Endodermal cell (in vitro differentiated cells): Measurements from ENCODE around the gene OVCH2. TPM values are rescaled to one million over a fixed set of nuclear protein-coding genes. Genes with fewer than 3 reads are reported as not detected.
"Not testable (repeated sequence)": the region's sequence is repeated elsewhere in the genome, so short reads cannot be mapped to it uniquely, and the experiment has no call there.

Experiments
- DNase-seq: peaks from one replicate; pipeline ENCODE4 v3.0.0-alpha.2; 2017
- H3K27ac ChIP-seq: 2 replicates; pipeline ENCODE4 v1.5.1; 2013; ENCODE audit warnings: mild to moderate bottlenecking, low read depth, low read length, moderate library complexity
- H3K27me3 ChIP-seq: 2 replicates; pipeline ENCODE4 v1.6.1; 2013; ENCODE audit warnings: mild to moderate bottlenecking, low read length, moderate library complexity; ENCODE audit not compliant: insufficient read depth, control insufficient read depth, poor library complexity, severe bottlenecking
- H3K36me3 ChIP-seq: 2 replicates; pipeline ENCODE4 v1.7.0; 2013; ENCODE audit warnings: mild to moderate bottlenecking, low read length, moderate library complexity; ENCODE audit not compliant: control insufficient read depth, insufficient read depth
- H3K4me1 ChIP-seq: one replicate; pipeline ENCODE4 v1.7.0; 2013; ENCODE audit warnings: low read length; ENCODE audit not compliant: control insufficient read depth, insufficient read depth
- H3K4me3 ChIP-seq: 2 replicates; pipeline ENCODE4 v1.5.1; 2013; ENCODE audit warnings: mild to moderate bottlenecking, low read length, moderate library complexity
- H3K9ac ChIP-seq: 2 replicates; pipeline ENCODE4 v1.6.1; 2013; ENCODE audit warnings: mild to moderate bottlenecking, low read length, moderate library complexity; ENCODE audit not compliant: poor library complexity, severe bottlenecking; ENCODE audit errors: extremely low read depth
- H3K9me3 ChIP-seq: 2 replicates; pipeline ENCODE4 v1.6.1; 2013; ENCODE audit warnings: mild to moderate bottlenecking, low read length, moderate library complexity; ENCODE audit not compliant: control insufficient read depth
- H3K27ac Mint-ChIP-seq: 2 replicates; pipeline ENCODE4 v1.8.0; 2020; ENCODE audit warnings: mixed read lengths
- H3K27me3 Mint-ChIP-seq: 2 replicates; pipeline ENCODE4 v1.8.0; 2021; ENCODE audit warnings: mild to moderate bottlenecking, mixed read lengths; ENCODE audit not compliant: insufficient read depth
- H3K36me3 Mint-ChIP-seq: 2 replicates; pipeline ENCODE4 v1.8.0; 2020; ENCODE audit warnings: low read depth, mixed read lengths
- H3K4me1 Mint-ChIP-seq: 2 replicates; pipeline ENCODE4 v1.8.0; 2020; ENCODE audit warnings: mixed read lengths
- H3K4me3 Mint-ChIP-seq: 2 replicates; pipeline ENCODE4 v1.8.0; 2020; ENCODE audit warnings: mild to moderate bottlenecking, moderate library complexity, mixed read lengths
- H3K9me3 Mint-ChIP-seq: 2 replicates; pipeline ENCODE4 v1.8.0; 2020; ENCODE audit warnings: mild to moderate bottlenecking, mixed read lengths
- CTCF ChIP-seq: fragments of 200-600 bp; sonication (generic); conservative IDR thresholded peaks from 2 replicates; pipeline ENCODE4 v1.5.0; 2021; ENCODE audit warnings: antibody characterized with exemption, mild to moderate bottlenecking
- WGBS, 2 experiments: methylation state at CpG; one replicate each; pipeline versions ENCODE4 v1.1.5 to v1.1.7; 2013; ENCODE audit warnings: missing lambda C conversion rate in 2 of 2, mixed read lengths in 1 of 2; ENCODE audit not compliant: insufficient coverage in 1 of 2, insufficient read length in 1 of 2; 5-methylcytosine and 5-hydroxymethylcytosine counted together
- total RNA-seq, 2 donors: library from RNA; stranded (reverse); fragmentation: NEBNext Ultra II Directional in 1 of 2; extraction: Animal tissue kit (Norgen Biotek cat#: 25700) in 1 of 2; gene quantifications; 2 replicates in 1 of 2; 3 replicates in 1 of 2; pipeline ENCODE4 v1.2.1, GENCODE V29; 2021

OVCH2 gene
- total RNA-seq, 2 donors from 2014 or later, result 8.2 to 30.1 TPM

DNA sequence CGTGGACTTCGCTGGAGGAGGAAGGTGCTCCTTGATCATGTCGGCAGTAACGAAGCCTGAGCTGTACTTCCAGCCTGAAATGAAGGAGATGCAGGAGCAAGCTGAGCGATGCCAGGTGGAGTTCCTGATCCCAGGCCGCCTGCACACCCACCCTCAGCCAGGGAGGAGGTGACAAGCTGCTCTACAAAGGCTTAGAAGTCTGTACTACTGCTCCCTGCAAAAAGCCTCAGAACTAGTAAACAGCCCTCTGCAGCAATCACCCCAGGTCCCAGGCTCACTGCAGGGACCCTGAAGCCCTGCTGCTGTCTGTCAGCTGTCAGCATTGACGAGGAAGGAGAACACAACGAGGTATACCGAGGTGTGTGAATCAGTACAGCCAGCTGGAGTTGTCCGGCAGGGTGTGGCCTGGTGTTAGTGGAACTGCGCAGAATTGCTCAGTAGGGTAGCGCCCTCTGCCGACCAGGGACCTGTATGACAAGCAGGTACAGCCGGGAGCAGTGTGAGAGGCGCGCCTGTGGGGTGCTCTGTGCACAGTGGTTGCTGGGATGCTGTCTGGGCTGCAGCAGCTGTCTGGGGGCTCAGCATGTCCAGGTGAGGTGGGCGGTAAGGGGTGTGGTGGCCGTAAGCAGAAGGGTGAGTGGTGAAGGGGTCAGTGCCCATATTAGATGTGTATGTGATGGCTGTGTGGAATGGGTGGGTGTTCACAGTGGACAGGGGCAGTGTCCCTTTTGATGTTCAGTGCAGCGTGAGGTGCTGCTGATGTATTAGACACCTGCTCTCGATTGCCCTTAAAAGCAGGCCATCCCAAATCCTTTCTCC lies 40.6 kb downstream of the OVCH2 start:
- H3K27ac Mint-ChIP-seq, result peak overlapping the region; percentile 76
- no peak overlapping the region for H3K27ac ChIP-seq
- H3K4me1 ChIP-seq, result peaks cover 7% of the 10 kb centered on the region
- WGBS, 2 experiments, result 68 to 81% methylated on average over 6 to 20 of the region's 20 CpGs
- peaks cover 85% of the 10 kb centered on the region for H3K36me3 Mint-ChIP-seq
- peaks cover 21% of the 10 kb centered on the region for H3K4me1 Mint-ChIP-seq
- H3K4me3 Mint-ChIP-seq, result no peak overlapping the region
- H3K9me3 Mint-ChIP-seq, result peaks cover 26% of the 10 kb centered on the region
- no peaks in the 10 kb centered on the region for H3K27me3 ChIP-seq
- H3K36me3 ChIP-seq, result peaks cover 61% of the 10 kb centered on the region
- peak; percentile 93 for DNase-seq
- no peak overlapping the region for H3K9ac ChIP-seq
- no peak overlapping the region for H3K4me3 ChIP-seq
- peaks cover 12% of the 10 kb centered on the region for H3K9me3 ChIP-seq
- no peaks in the 10 kb centered on the region for H3K27me3 Mint-ChIP-seq
- peak; percentile 89 for TF ChIP-seq CTCF

DNA sequence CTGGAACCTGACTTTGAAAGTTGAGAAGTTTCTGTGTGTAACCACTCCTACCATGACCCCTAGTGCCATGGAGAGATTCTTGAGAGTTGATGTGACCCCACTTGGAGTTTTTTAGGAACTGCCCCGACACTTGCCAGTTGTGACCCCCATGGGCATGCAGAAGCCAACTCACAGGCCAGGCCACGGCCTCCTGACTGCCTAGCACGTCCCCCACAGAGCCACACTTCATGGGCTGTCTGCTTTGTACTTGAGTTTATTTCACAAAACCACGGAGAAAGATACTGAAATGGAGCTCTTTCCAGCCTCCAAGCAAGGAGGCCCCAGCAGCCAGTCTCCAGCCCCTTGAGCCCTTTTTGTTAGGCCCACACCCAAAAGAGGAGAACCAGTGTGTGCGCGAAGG lies 41.4 kb downstream of the OVCH2 start:
- WGBS, 2 experiments, result 95 to 96% methylated on average over 3 to 6 of the region's 6 CpGs
- H3K27me3 Mint-ChIP-seq, result no peaks in the 10 kb centered on the region
- H3K36me3 ChIP-seq, result peaks cover 59% of the 10 kb centered on the region
- peaks cover 80% of the 10 kb centered on the region for H3K36me3 Mint-ChIP-seq
- peaks cover 12% of the 10 kb centered on the region for H3K9me3 ChIP-seq
- no peak overlapping the region for H3K9ac ChIP-seq
- no peak for TF ChIP-seq CTCF
- no peak overlapping the region for H3K4me3 ChIP-seq
- no peak for DNase-seq
- no peaks in the 10 kb centered on the region for H3K27me3 ChIP-seq
- peaks cover 26% of the 10 kb centered on the region for H3K9me3 Mint-ChIP-seq
- peaks cover 7% of the 10 kb centered on the region for H3K4me1 ChIP-seq
- H3K27ac ChIP-seq, result no peak overlapping the region
- peaks cover 21% of the 10 kb centered on the region for H3K4me1 Mint-ChIP-seq
- H3K27ac Mint-ChIP-seq, result no peak overlapping the region
- H3K4me3 Mint-ChIP-seq, result no peak overlapping the region

GRCh38 chr11:7663531-7663930 lies 42.7 kb downstream of the OVCH2 start:
- peaks cover 12% of the 10 kb centered on the region for H3K4me1 Mint-ChIP-seq
- H3K4me3 ChIP-seq, H3K27me3 ChIP-seq, H3K27ac ChIP-seq, H3K27ac Mint-ChIP-seq, H3K27me3 Mint-ChIP-seq, H3K4me3 Mint-ChIP-seq, DNase-seq, H3K9ac ChIP-seq, H3K4me1 ChIP-seq: not testable (repeated sequence)
- peaks cover 26% of the 10 kb centered on the region for H3K9me3 Mint-ChIP-seq
- H3K36me3 ChIP-seq, result peaks cover 46% of the 10 kb centered on the region
- H3K9me3 ChIP-seq, result peaks cover 12% of the 10 kb centered on the region
- H3K36me3 Mint-ChIP-seq, result peaks cover 66% of the 10 kb centered on the region
- WGBS, 2 experiments, result 95% methylated on average over 10 of the region's 16 CpGs; no CpG with 5 or more reads in 1 of the 2 experiments
